Measurements from ENCODE around the gene HPCAL1.

HPCAL1 gene

DNA sequence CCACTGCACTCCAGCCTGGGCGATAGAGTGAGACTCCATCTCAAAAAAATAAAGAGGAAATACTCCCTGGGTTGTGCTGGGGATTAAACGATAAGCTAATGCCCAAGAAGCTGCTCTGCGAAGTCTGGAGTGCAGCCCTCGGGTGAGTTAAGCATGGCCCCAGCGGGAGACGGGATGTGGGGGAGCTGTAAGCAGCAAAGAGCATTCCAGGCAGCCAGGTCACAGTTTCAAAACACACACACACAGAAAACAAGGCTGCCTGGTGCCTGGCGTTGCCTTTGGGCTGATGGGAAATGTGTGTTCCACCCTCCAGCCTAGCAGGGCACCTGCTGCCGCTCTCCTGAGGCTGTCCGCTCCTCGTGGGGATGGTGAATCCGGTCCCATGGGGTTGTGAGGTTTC, 121.3 kb downstream of the HPCAL1 start:
- ChIA-PET CTCF (interaction anchor here (3.9 to 10.6 kb wide), 2 partner anchors 11 to 16 kb away, joined by 31 to 93 read pairs; no protein-coding TSS in a partner anchor), POLR2A (interaction anchor here (0.5 kb wide), 1 partner anchor 13 kb away, joined by 8 read pairs; no protein-coding TSS in a partner anchor)
- no peak for DNase-seq (ENCODE audit: extremely low spot score)
- TF ChIP-seq, protein P1, sequence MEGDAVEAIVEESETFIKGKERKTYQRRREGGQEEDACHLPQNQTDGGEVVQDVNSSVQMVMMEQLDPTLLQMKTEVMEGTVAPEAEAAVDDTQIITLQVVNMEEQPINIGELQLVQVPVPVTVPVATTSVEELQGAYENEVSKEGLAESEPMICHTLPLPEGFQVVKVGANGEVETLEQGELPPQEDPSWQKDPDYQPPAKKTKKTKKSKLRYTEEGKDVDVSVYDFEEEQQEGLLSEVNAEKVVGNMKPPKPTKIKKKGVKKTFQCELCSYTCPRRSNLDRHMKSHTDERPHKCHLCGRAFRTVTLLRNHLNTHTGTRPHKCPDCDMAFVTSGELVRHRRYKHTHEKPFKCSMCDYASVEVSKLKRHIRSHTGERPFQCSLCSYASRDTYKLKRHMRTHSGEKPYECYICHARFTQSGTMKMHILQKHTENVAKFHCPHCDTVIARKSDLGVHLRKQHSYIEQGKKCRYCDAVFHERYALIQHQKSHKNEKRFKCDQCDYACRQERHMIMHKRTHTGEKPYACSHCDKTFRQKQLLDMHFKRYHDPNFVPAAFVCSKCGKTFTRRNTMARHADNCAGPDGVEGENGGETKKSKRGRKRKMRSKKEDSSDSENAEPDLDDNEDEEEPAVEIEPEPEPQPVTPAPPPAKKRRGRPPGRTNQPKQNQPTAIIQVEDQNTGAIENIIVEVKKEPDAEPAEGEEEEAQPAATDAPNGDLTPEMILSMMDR (IDR thresholded peaks at IDR 0.05; ENCODE audit: control extremely low read depth, extremely low read depth, low read depth, missing control alignments) = no peak

DNA sequence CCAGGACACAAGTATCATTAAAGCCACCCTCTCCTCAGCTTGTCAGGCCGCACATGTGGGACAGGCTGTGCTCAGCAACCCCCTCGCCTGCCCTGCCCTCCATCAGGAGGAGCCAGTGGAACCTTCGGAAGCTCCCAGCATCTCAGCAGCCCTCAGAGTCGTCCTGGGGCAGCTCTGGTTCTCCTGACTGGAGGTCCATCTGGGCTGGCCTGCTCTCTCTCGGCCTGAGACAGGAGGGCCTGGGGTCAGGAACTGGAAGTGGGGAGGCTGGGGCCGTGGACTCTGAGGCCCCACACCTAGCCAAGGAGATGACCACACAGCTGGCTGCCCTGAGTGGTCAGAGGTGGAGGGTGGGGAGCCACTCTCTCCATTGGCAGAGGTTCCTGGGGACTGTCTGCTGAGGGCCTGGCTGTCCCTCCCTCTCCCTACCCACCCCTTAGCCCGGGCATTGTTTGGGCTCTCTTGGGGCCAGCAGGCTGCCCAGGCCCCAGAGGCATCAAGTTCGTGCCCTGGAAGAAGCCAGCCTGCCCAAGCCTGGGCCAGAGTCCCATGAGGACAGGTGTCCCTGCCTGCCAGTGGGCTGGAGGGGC, 122.3 kb downstream of the HPCAL1 start:
- ChIA-PET POLR2A (no interaction called here), CTCF (interaction anchor here (0.9 to 10.6 kb wide), 3 partner anchors 10 to 352 kb away, joined by 3 to 93 read pairs (median 31); no protein-coding TSS in a partner anchor)
- DNase-seq (ENCODE audit: extremely low spot score) = no peak
- TF ChIP-seq, protein P1 (IDR thresholded peaks at IDR 0.05; ENCODE audit: control extremely low read depth, extremely low read depth, low read depth, missing control alignments) = no peak

DNA sequence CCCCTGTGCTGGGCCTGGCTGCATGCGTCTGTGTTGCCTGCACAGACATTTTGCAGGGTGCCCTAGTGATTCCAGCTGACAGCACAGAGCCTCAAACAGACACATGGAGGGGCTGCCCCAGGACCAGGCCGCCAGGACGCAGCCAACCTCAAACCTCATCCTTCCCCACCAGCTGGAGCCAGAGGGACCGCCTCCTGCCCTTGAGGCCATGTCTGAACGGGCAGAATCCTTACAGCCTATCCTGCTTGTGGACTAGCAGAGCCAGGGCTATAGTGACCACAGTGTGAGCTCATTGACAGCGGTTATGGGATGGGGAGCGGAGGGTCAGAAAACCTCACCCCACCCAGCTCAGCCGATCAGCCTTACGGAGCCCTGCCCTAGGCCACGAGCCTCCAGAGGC, 123.0 kb downstream of the HPCAL1 start:
- DNase-seq (ENCODE audit: extremely low spot score) = no peak
- CTCF ChIA-PET = interaction anchor here (1.5 to 10.6 kb wide), 3 partner anchors 9 to 284 kb away, joined by 3 to 93 read pairs (median 31); no protein-coding TSS in a partner anchor
- POLR2A ChIA-PET = interaction anchor here (0.6 kb wide), 1 partner anchor 15 kb away, joined by 4 read pairs; no protein-coding TSS in a partner anchor
- TF ChIP-seq, protein P1 (IDR thresholded peaks at IDR 0.05; ENCODE audit: control extremely low read depth, extremely low read depth, low read depth, missing control alignments) = no peak

DNA sequence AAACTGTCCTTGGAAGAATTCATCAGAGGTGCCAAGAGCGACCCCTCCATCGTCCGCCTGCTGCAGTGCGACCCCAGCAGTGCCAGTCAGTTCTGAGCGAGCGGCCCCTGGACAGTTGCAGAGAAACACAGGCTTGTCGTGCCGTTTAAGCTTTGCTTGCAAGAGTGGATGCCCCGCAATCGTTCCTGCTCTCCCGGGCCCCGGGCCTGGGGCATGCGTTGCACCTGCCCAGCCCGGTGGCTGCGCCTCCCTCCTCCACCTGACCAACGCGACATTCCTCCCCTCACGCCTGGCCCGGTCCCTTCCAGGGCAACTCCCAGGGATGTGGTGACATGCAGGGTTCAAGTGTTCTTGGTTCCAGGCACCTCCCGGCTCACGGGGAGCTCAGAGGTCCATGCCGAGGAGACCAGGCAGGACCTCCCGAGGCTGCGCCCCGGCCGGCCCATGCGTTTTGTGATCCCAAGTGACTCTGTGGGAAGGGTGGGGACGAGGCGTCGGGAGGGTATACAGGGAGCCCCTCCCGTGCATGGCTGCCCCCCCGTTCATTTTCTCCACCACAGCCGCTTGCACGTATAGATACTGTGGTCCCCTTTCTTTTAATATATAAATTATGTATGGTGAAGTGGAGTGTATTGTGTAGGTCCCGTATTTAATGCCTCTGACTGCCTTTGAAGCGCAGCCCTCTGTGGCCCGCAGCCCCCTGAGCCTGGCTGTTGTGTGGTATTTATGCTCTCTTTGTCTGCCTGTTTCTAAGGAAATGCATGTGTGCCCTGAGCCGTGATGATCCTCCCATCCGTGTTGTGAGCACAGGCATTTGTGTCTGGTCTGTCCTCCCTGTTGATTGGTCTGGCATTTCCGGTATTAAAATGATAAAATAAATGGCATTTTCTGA, 124.3 kb downstream of the HPCAL1 start:
- CTCF ChIA-PET = interaction anchor here (1.1 to 10.6 kb wide), 4 partner anchors 8 to 443 kb away, joined by 3 to 93 read pairs (median 17); no protein-coding TSS in a partner anchor

DNA sequence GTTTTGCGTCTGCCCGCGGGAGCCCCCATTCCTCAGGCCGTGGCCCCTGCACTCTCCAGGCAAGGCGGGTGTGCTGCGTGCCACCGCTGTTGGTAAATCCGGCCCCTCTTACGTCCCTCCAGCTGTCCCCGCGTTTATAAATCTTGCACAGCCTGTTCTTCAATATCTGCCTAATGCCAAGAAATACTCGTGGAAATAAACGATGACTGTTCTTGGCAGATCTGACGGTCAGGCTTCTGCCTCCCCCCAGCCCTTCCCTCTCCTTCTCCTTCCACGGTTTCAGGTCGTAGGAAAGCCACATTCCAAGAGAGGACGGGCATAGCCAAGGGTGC, 124.9 kb downstream of the HPCAL1 start:
- POLR2A ChIA-PET = no interaction called here
- CTCF ChIA-PET = interaction anchor here (1.5 kb wide), 3 partner anchors 19 to 355 kb away, joined by 3 to 5 read pairs (median 5); no protein-coding TSS in a partner anchor
- no peak for DNase-seq (ENCODE audit: extremely low spot score)
- TF ChIP-seq, protein P1 (IDR thresholded peaks at IDR 0.05; ENCODE audit: control extremely low read depth, extremely low read depth, low read depth, missing control alignments) = no peak

More for the DNA sequence above, 124.3 kb downstream of the HPCAL1 start:
- TF ChIP-seq, protein P1 (IDR thresholded peaks at IDR 0.05; ENCODE audit: control extremely low read depth, extremely low read depth, low read depth, missing control alignments) = no peak
- DNase-seq (ENCODE audit: extremely low spot score) = no peak
- POLR2A ChIA-PET = no interaction called here

DNA sequence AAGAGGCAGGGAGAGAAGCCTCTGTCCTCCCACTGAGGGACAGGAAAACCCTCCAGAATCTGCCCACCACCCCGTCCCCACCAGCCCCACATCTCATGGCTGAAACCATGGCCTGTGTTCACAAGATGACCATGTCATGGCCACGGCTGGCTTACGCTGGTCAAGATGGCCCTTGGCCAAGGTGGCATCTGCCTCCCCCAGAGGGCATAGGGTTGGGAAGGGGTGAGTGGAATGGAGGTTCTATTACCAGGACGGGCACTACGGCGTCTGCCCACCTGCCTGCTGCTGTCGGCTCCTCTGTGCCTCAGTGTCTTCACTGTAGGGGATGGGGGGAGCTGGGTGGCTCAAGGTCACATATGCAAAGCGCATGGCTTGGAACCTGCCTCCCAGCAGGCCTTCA, 125.7 kb downstream of the HPCAL1 start:
- DNase-seq (ENCODE audit: extremely low spot score) = no peak
- ChIA-PET CTCF (interaction anchor here (1.5 kb wide), 3 partner anchors 19 to 356 kb away, joined by 3 to 5 read pairs (median 5); no protein-coding TSS in a partner anchor), POLR2A (no interaction called here)
- TF ChIP-seq, protein P1 (IDR thresholded peaks at IDR 0.05; ENCODE audit: control extremely low read depth, extremely low read depth, low read depth, missing control alignments) = no peak

Data from GM10248 (cell line).